SH-SY5Y (cell line): ENCODE results near the gene TLE5.

ENCODE experiments used
- GATA2 ChIP-seq: IDR thresholded peaks from 2 replicates; pipeline ENCODE4 v1.6.1; 2011; ENCODE audit warnings: mild to moderate bottlenecking, low read depth, low read length
- GATA3 ChIP-seq: IDR thresholded peaks from 2 replicates; pipeline ENCODE4 v1.6.1; 2011; ENCODE audit warnings: low read depth, mild to moderate bottlenecking, low read length, moderate library complexity

- TF ChIP-seq GATA3 (no peak), GATA2 (no peak)
Observed at GRCh38 chr19:3094601-3095440, 32.5 kb upstream of the TLE5 start.
